ENCODE data around the gene PARD3B.

PARD3B gene

DNA sequence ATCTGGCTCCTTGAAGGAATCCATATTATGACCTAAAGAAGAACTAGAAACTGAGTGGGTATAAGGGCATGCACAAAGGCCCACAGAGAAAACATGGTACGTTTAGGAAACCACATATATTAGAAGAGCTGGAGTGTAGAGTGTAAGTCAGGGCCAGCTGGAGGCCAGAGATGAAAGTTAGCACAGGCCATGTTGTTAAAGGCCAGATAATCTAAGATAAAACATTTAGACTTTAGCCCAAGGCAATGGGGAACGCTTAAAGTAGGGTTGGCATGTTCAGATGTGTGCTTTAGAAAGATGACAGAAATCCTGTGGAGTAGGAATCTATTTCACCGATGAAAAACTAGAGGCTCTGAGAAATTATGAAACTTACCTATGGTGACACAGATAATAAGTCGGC is 907.9 kb downstream of the PARD3B start:
- Histone ChIP-seq H3K9ac (ENCODE audit: low read depth, low read length) (no peak overlapping the region), H3K27me3 (ENCODE audit: insufficient read depth, low read length, poor library complexity) (no peaks in the 10 kb centered on the region), H3K4me2 (ENCODE audit: insufficient read depth, low read length) (no peak overlapping the region), H3K9me3 (ENCODE audit: insufficient read depth, low read length, severe bottlenecking) (no peaks in the 10 kb centered on the region), H3K4me3 (ENCODE audit: low read depth in 1 of 2, low read length in 2 of 2) (no peak overlapping the region), H2AFZ (ENCODE audit: low read depth, low read length) (no peak overlapping the region), H4K20me1 (ENCODE audit: insufficient read depth, low read length) (no peaks in the 10 kb centered on the region), H3K36me3 (ENCODE audit: insufficient read depth, low read length) (no peaks in the 10 kb centered on the region), H3K27ac (ENCODE audit: low read length) (no peak overlapping the region), H3K4me1 (ENCODE audit: insufficient read depth, low read length) (no peaks in the 10 kb centered on the region), H3K79me2 (ENCODE audit: insufficient read depth, low read length) (no peaks in the 10 kb centered on the region)
- ATAC-seq (ENCODE audit: insufficient read depth, low read depth) (no peak), DNase-seq (no peak)
- TF ChIP-seq EZH2 (IDR thresholded peaks at IDR 0.05; ENCODE audit: borderline replicate concordance, low read depth, low read length, severe bottlenecking) = no peak
- TF ChIP-seq, protein P1, sequence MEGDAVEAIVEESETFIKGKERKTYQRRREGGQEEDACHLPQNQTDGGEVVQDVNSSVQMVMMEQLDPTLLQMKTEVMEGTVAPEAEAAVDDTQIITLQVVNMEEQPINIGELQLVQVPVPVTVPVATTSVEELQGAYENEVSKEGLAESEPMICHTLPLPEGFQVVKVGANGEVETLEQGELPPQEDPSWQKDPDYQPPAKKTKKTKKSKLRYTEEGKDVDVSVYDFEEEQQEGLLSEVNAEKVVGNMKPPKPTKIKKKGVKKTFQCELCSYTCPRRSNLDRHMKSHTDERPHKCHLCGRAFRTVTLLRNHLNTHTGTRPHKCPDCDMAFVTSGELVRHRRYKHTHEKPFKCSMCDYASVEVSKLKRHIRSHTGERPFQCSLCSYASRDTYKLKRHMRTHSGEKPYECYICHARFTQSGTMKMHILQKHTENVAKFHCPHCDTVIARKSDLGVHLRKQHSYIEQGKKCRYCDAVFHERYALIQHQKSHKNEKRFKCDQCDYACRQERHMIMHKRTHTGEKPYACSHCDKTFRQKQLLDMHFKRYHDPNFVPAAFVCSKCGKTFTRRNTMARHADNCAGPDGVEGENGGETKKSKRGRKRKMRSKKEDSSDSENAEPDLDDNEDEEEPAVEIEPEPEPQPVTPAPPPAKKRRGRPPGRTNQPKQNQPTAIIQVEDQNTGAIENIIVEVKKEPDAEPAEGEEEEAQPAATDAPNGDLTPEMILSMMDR (IDR thresholded peaks at IDR 0.05; ENCODE audit: borderline replicate concordance, extremely low read depth, low read length, poor library complexity, severe bottlenecking) = no peak

GRCh38 chr2:205456682-205457081 is 911.4 kb downstream of the PARD3B start:
- Histone ChIP-seq H3K36me3 (ENCODE audit: insufficient read depth, low read length) (no peaks in the 10 kb centered on the region), H3K27me3 (ENCODE audit: insufficient read depth, low read length, poor library complexity) (no peaks in the 10 kb centered on the region), H3K79me2 (ENCODE audit: insufficient read depth, low read length) (no peaks in the 10 kb centered on the region), H3K9ac (ENCODE audit: low read depth, low read length) (no peak overlapping the region), H2AFZ (ENCODE audit: low read depth, low read length) (no peak overlapping the region), H4K20me1 (ENCODE audit: insufficient read depth, low read length) (no peaks in the 10 kb centered on the region), H3K4me2 (ENCODE audit: insufficient read depth, low read length) (no peak overlapping the region), H3K27ac (ENCODE audit: low read length) (no peak overlapping the region), H3K4me3 (ENCODE audit: low read depth in 1 of 2, low read length in 2 of 2) (no peak overlapping the region), H3K9me3 (ENCODE audit: insufficient read depth, low read length, severe bottlenecking) (no peaks in the 10 kb centered on the region), H3K4me1 (ENCODE audit: insufficient read depth, low read length) (no peaks in the 10 kb centered on the region)
- no peak for DNase-seq
- TF ChIP-seq, protein P1 (IDR thresholded peaks at IDR 0.05; ENCODE audit: borderline replicate concordance, extremely low read depth, low read length, poor library complexity, severe bottlenecking) = no peak
- TF ChIP-seq EZH2 (IDR thresholded peaks at IDR 0.05; ENCODE audit: borderline replicate concordance, low read depth, low read length, severe bottlenecking) = no peak
- ATAC-seq (ENCODE audit: insufficient read depth, low read depth) = no peak

GRCh38 chr2:205460217-205460616 is 914.9 kb downstream of the PARD3B start:
- Histone ChIP-seq H3K79me2 (ENCODE audit: insufficient read depth, low read length) (no peaks in the 10 kb centered on the region), H3K4me1 (ENCODE audit: insufficient read depth, low read length) (no peaks in the 10 kb centered on the region), H3K27me3 (ENCODE audit: insufficient read depth, low read length, poor library complexity) (no peaks in the 10 kb centered on the region), H3K36me3 (ENCODE audit: insufficient read depth, low read length) (no peaks in the 10 kb centered on the region), H3K9me3 (ENCODE audit: insufficient read depth, low read length, severe bottlenecking) (no peaks in the 10 kb centered on the region), H2AFZ (ENCODE audit: low read depth, low read length) (no peak overlapping the region), H4K20me1 (ENCODE audit: insufficient read depth, low read length) (no peaks in the 10 kb centered on the region), H3K9ac (ENCODE audit: low read depth, low read length) (no peak overlapping the region), H3K27ac (ENCODE audit: low read length) (no peak overlapping the region), H3K4me3 (ENCODE audit: low read depth in 1 of 2, low read length in 2 of 2) (no peak overlapping the region), H3K4me2 (ENCODE audit: insufficient read depth, low read length) (no peak overlapping the region)
- TF ChIP-seq, protein P1 (IDR thresholded peaks at IDR 0.05; ENCODE audit: borderline replicate concordance, extremely low read depth, low read length, poor library complexity, severe bottlenecking) = no peak
- TF ChIP-seq EZH2 (IDR thresholded peaks at IDR 0.05; ENCODE audit: borderline replicate concordance, low read depth, low read length, severe bottlenecking) = no peak
- no peak for DNase-seq
- ATAC-seq (ENCODE audit: insufficient read depth, low read depth) = no peak

- TF ChIP-seq, protein P1 (IDR thresholded peaks at IDR 0.05; ENCODE audit: borderline replicate concordance, extremely low read depth, low read length, poor library complexity, severe bottlenecking) = no peak
- TF ChIP-seq EZH2 (IDR thresholded peaks at IDR 0.05; ENCODE audit: borderline replicate concordance, low read depth, low read length, severe bottlenecking) = no peak
- DNase-seq = no peak
These were observed 915.9 kb downstream of the PARD3B start for GRCh38 chr2:205461169-205461568.

More at GRCh38 chr2:205461169-205461568, 915.9 kb downstream of the PARD3B start:
- Histone ChIP-seq H2AFZ (ENCODE audit: low read depth, low read length) (no peak overlapping the region), H3K4me2 (ENCODE audit: insufficient read depth, low read length) (no peak overlapping the region), H3K9ac (ENCODE audit: low read depth, low read length) (no peak overlapping the region), H3K27ac (ENCODE audit: low read length) (no peak overlapping the region), H3K27me3 (ENCODE audit: insufficient read depth, low read length, poor library complexity) (peaks cover 3% of the 10 kb centered on the region), H4K20me1 (ENCODE audit: insufficient read depth, low read length) (no peaks in the 10 kb centered on the region), H3K4me3 (ENCODE audit: low read depth in 1 of 2, low read length in 2 of 2) (no peak overlapping the region), H3K4me1 (ENCODE audit: insufficient read depth, low read length) (no peaks in the 10 kb centered on the region), H3K36me3 (ENCODE audit: insufficient read depth, low read length) (no peaks in the 10 kb centered on the region), H3K79me2 (ENCODE audit: insufficient read depth, low read length) (no peaks in the 10 kb centered on the region), H3K9me3 (ENCODE audit: insufficient read depth, low read length, severe bottlenecking) (no peaks in the 10 kb centered on the region)
- no peak for ATAC-seq (ENCODE audit: insufficient read depth, low read depth)

All from DND-41 (cell line).